Activated CD8-positive, alpha-beta T cell treated with anti-CD3 and anti-CD28 coated beads for 36 hours (primary cell): Measurements from ENCODE around the gene LIMS2. TPM values are rescaled to one million over a fixed set of nuclear protein-coding genes. Genes with fewer than 3 reads are reported as not detected.
A peak's percentile ranks its signal among the peaks of the same experiment; 100 is the strongest.

ENCODE experiments used
- ATAC-seq: fragments of 200-7000 bp; cut with Tn5 transposase; one replicate; pipeline ENCODE4 v1.10.0; 2021; ENCODE audit warnings: mild to moderate bottlenecking, moderate library complexity
- CTCF ChIA-PET: fragments of 350-600 bp; sonication (Branson Sonifier 250); formaldehyde crosslinking; loops from one replicate; lab custom pipeline; 2021; ENCODE audit warnings: antibody characterized with exemption; lab: Charles Lee
- POLR2A ChIA-PET: fragments of 350-600 bp; sonication (Branson Sonifier 250); formaldehyde crosslinking; loops from one replicate; lab custom pipeline; 2021; ENCODE audit warnings: antibody characterized with exemption; lab: Charles Lee
- DNase-seq: peaks from one replicate; pipeline ENCODE4 v3.0.0-alpha.2; 2020
- H3K27ac Mint-ChIP-seq: one replicate; pipeline ENCODE4 v1.8.0; 2021; ENCODE audit warnings: mild to moderate bottlenecking, mixed read lengths
- H3K27me3 Mint-ChIP-seq: one replicate; pipeline ENCODE4 v1.8.0; 2021; ENCODE audit warnings: mixed read lengths
- H3K36me3 Mint-ChIP-seq: one replicate; pipeline ENCODE4 v1.8.0; 2021; ENCODE audit warnings: low read depth, mixed read lengths
- H3K4me1 Mint-ChIP-seq: one replicate; pipeline ENCODE4 v1.8.0; 2021; ENCODE audit warnings: low read depth, mixed read lengths
- H3K4me3 Mint-ChIP-seq: one replicate; pipeline ENCODE4 v1.8.0; 2021; ENCODE audit warnings: mild to moderate bottlenecking, moderate library complexity, mixed read lengths
- H3K9me3 Mint-ChIP-seq: one replicate; pipeline ENCODE4 v1.8.0; 2021; ENCODE audit warnings: mixed read lengths
- CTCF ChIP-seq: fragments of 200-600 bp; IDR thresholded peaks from one replicate; pipeline ENCODE4 v1.8.0; 2022; ENCODE audit warnings: antibody characterized with exemption, mild to moderate bottlenecking
- intact Hi-C: fragments of 100-400 bp; cut with micrococcal nuclease; formaldehyde crosslinking; loops from one replicate; pipeline ENCODE4 v1.10.0; 2022
- total RNA-seq, 2 experiments: library from RNA; stranded (reverse); gene quantifications; one replicate each; pipeline ENCODE4 v1.2.3, GENCODE V29; 2021

Gene LIMS2
- total RNA-seq, 2 experiments from 2014 or later: 22.1 to 23.6 TPM

DNA sequence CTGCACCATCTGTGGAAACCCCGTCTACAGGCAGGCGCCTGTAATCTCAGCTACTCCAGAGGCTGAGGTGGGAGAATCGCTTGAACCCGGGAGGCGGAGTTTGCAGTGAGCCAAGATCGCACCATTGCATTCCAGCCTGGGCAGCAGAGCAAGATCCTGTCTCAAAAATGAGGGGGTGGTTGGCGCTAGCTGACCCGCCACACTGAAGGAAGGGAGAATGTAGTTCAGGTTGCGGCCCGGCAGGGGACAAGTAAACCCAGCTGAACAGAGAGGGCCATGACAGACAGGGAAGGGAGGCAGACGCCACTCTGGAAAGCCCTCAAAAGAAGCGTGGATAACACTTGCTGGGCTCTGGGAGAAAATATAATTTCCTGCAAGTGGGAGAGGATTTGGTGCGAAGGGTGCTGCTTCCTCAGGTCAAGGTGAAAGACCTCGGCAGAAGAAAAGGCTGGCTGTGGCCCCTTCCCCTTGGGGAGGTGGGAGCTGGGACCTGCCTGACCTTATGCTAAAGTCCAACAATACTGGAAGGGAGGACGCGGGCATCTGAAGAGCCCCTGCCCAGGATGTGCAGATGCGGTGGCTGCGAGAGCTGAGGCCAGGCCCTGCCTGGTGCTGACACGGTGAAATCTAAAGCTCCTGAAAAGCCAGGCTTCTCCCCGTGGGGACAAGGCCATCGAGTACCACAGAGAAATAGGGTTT lies 22.3 kb upstream of the LIMS2 start:
- ATAC-seq (no peak), DNase-seq (no peak)
- Mint-ChIP-seq H3K27ac (no peak overlapping the region), H3K4me1 (peaks cover 12% of the 10 kb centered on the region), H3K4me3 (no peak overlapping the region), H3K9me3 (no peaks in the 10 kb centered on the region), H3K36me3 (peaks cover 10% of the 10 kb centered on the region), H3K27me3 (no peaks in the 10 kb centered on the region)
- CTCF ChIA-PET: interaction anchor here (0.9 to 5.6 kb wide), 3 partner anchors 21 to 106 kb away, joined by 3 to 33 read pairs (median 3); no protein-coding TSS in a partner anchor
- POLR2A ChIA-PET: no interaction called here
- intact Hi-C loops: no loop called here
- no peak for TF ChIP-seq CTCF

DNA sequence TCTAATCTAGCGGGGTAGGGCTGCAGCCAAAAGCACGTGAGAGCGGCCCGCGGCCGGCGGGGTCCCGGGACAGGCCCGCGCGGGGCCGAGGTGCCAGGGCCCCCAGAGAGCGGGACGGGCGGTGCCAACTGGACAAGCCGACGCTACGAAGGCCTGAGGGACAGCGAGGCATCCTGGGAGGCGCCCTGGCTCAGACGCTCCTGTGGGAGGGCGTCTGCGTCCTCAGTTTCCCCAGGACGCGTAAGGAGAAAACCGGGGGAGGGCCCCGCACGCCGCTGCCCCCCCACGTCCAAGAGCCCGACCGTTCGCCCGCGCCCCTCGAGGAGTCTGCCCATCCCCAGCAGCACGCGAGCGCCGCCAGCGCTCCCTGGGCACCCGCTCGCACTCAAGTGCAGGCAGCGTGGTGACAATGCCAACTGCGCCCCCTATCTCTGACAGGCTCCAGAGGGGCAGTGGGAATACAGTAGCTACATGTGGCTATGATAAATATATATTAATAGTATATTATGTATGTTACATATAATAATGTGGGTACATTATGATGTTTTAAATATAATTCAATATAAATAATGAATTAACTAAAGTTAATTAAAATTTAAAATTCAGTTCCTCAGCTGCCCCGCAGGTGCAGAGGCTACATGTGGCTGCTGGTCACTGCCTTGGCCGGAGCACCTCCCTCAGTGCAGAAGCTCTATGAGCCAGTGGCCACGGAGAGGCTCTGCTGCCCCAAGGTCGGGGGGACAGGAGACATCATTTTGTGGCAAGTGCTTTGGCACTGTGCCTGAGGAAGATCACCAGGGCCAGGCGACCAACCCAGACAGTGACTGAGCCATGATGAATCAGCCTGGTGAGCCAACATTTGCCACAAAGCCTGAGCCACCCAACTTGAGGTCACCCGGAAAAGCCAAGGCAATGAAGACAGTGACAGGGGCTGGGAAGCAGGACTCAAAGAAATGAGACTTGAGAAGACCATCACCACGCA lies 20.5 kb upstream of the LIMS2 start:
- H3K27ac Mint-ChIP-seq: no peak overlapping the region
- peak; percentile 75 for TF ChIP-seq CTCF
- POLR2A ChIA-PET: no interaction called here
- H3K36me3 Mint-ChIP-seq: peaks cover 6% of the 10 kb centered on the region
- peaks cover 7% of the 10 kb centered on the region for H3K4me1 Mint-ChIP-seq
- peak; percentile 93 for ATAC-seq
- CTCF ChIA-PET: interaction anchor here (0.6 to 5.6 kb wide), 10 partner anchors 9 to 406 kb away, joined by 3 to 33 read pairs (median 3); partner anchors contain the start of gene LIMS2
- intact Hi-C loops: no loop called here
- no peaks in the 10 kb centered on the region for H3K27me3 Mint-ChIP-seq
- DNase-seq: peak; percentile 78
- H3K4me3 Mint-ChIP-seq: no peak overlapping the region
- peaks cover 8% of the 10 kb centered on the region for H3K9me3 Mint-ChIP-seq

GRCh38 chr2:127694986-127695385 lies 19.7 kb upstream of the LIMS2 start:
- Mint-ChIP-seq H3K4me1 (no peaks in the 10 kb centered on the region), H3K9me3 (peaks cover 8% of the 10 kb centered on the region), H3K36me3 (peaks cover 7% of the 10 kb centered on the region), H3K4me3 (no peak overlapping the region), H3K27ac (no peak overlapping the region), H3K27me3 (no peaks in the 10 kb centered on the region)
- TF ChIP-seq CTCF: no peak
- ATAC-seq (no peak), DNase-seq (no peak)
- ChIA-PET CTCF (interaction anchor here (1.0 to 5.6 kb wide), 5 partner anchors 10 to 104 kb away, joined by 3 to 33 read pairs (median 9); partner anchors contain the start of gene LIMS2), POLR2A (no interaction called here)
- intact Hi-C loops: no loop called here

GRCh38 chr2:127690696-127691095 lies 15.4 kb upstream of the LIMS2 start:
- DNase-seq: no peak
- ATAC-seq: no peak
- Mint-ChIP-seq H3K9me3 (peaks cover 18% of the 10 kb centered on the region), H3K4me3 (no peak overlapping the region), H3K27me3 (no peaks in the 10 kb centered on the region), H3K27ac (no peak overlapping the region), H3K4me1 (no peaks in the 10 kb centered on the region), H3K36me3 (peaks cover 4% of the 10 kb centered on the region)
- ChIA-PET POLR2A (interaction anchor here (1.0 kb wide), 1 partner anchor 10 kb away, joined by 3 read pairs; no protein-coding TSS in a partner anchor), CTCF (no interaction called here)
- TF ChIP-seq CTCF: no peak
- intact Hi-C loops: no loop called here
